ENCODE data around the gene SLC30A2.

GRCh38 chr1:26049531-26050247, 3.8 kb upstream of the SLC30A2 start:
- no peak for TF ChIP-seq CTCF (IDR thresholded peaks at IDR 0.05)
- TF ChIP-seq POLR2AphosphoS5 (IDR thresholded peaks at IDR 0.05), result no peak
